Neural cell (in vitro differentiated cells): Measurements from ENCODE around the gene TSEN2.

ENCODE experiments used
- CTCF ChIP-seq: fragments of 450-650 bp; IDR thresholded peaks from 2 replicates; pipeline ENCODE4 v1.5.1; 2014; ENCODE audit warnings: antibody characterized with exemption, mild to moderate bottlenecking, moderate library complexity; ENCODE audit not compliant: poor library complexity, severe bottlenecking
- RAD21 ChIP-seq: fragments of 450-650 bp; conservative IDR thresholded peaks from 2 replicates; pipeline ENCODE4 v1.6.1; 2014; ENCODE audit warnings: antibody characterized with exemption, mild to moderate bottlenecking, moderate library complexity
- REST ChIP-seq: IDR thresholded peaks from 2 replicates; pipeline ENCODE4 v1.6.1; 2012; ENCODE audit warnings: borderline replicate concordance

GRCh38 chr3:12436514-12437220 lies 47.6 kb upstream of the TSEN2 start:
- TF ChIP-seq CTCF (no peak), RAD21 (no peak), REST (no peak)
